Right atrium auricular region (tissue), 2 donors: ENCODE data around the gene SSTR5. TPM values are rescaled to one million over a fixed set of nuclear protein-coding genes. Genes with fewer than 3 reads are reported as not detected.
"Not testable (repeated sequence)": the region's sequence is repeated elsewhere in the genome, so short reads cannot be mapped to it uniquely, and the experiment has no call there.

Source experiments
- DNase-seq: peaks from one replicate; pipeline ENCODE4 v3.0.0-alpha.2; 2019; ENCODE audit warnings: low spot score
- H3K27ac ChIP-seq, 2 donors: fragments of 200-600 bp; sonication (generic); 1 replicate in 1 of 2; 2 replicates in 1 of 2; pipeline ENCODE4 v1.5.1; 2016 to 2019
- H3K27me3 ChIP-seq, 2 donors: fragments of 200-600 bp; sonication (generic); one replicate each; pipeline versions ENCODE4 v1.5.1 to v1.6.0; 2017 to 2019
- H3K36me3 ChIP-seq: fragments of 200-600 bp; sonication (generic); one replicate; pipeline ENCODE4 v1.5.1; 2016
- H3K4me1 ChIP-seq, 2 donors: fragments of 200-600 bp; sonication (generic); one replicate each; pipeline versions ENCODE4 v1.5.1 to v1.6.0; 2017 to 2019
- H3K4me3 ChIP-seq, 2 donors: fragments of 200-600 bp; sonication (generic); 1 replicate in 1 of 2; 2 replicates in 1 of 2; pipeline ENCODE4 v1.5.1; 2017 to 2019; ENCODE audit warnings: mild to moderate bottlenecking in 1 of 2, moderate library complexity in 1 of 2
- H3K9me3 ChIP-seq, 2 donors: fragments of 200-600 bp; sonication (generic); one replicate each; pipeline ENCODE4 v1.5.1; 2019
- total RNA-seq, 2 donors: library from RNA; depleted of rRNA; stranded (reverse); fragments of >200 nt; gene quantifications; one replicate each; pipeline ENCODE4 v1.1.0, GENCODE V29; 2016
- TF ChIP-seq, protein P1 (sequence below), 2 donors: fragments of 200-600 bp; sonication (generic); IDR thresholded peaks; one replicate each; pipeline ENCODE4 v1.5.1; 2019; ENCODE audit warnings: antibody characterized with exemption in 2 of 2

Gene SSTR5
- total RNA-seq, 2 donors from 2014 or later: 2.7 to 14.1 TPM

DNA sequence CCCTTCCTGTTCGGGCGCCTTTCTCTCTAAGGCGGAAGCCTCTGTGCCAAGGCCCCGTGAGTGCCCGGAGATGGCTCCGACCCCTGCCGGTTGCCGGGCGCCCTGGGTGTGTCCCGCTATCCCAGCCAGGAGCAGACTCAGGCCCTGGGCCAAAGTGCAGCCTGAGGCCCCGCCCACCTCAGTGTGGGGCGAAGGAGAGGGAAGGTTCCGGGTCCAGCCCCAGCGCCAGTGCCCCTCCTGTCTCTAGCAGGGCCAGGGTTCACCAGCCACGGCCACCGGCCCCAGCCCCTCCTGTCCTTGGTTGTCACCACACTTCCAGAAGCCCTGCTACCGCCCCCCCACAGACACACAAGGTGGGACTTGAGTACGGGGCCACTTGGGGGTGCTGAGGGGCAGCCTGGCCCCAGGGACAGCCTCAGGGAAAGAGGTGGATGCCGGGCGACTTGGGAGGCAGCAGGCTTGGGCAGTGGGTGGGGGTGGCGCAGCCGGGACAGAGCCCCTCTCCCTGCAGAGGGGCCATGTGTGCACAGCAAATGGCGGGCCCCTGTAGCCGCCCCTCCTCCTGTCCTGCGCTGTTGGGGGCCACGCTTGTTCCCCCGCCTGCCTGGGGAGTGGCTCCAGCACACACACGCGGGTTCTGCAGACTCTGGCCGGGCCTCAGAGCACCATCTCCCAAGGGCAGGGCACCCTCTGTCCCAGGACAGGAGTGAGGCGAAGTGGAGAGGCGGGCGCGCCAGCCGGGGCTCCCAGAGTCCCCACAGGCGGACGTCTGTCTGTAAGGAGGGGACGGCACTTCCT, 17.5 kb downstream of the SSTR5 start:
- Histone ChIP-seq H3K4me3 (peak overlapping the region in 1 of 2 donors; percentile 35), H3K27ac (peak overlapping the region; percentile 71 to 75), H3K36me3 (no peaks in the 10 kb centered on the region), H3K4me1 (peaks cover 0 to 26% of the 10 kb centered on the region in 2 donors), H3K9me3 (peaks cover 0 to 9% of the 10 kb centered on the region in 2 donors), H3K27me3 (peaks cover 0 to 3% of the 10 kb centered on the region in 2 donors)
- DNase-seq: no peak
- TF ChIP-seq, protein P1, sequence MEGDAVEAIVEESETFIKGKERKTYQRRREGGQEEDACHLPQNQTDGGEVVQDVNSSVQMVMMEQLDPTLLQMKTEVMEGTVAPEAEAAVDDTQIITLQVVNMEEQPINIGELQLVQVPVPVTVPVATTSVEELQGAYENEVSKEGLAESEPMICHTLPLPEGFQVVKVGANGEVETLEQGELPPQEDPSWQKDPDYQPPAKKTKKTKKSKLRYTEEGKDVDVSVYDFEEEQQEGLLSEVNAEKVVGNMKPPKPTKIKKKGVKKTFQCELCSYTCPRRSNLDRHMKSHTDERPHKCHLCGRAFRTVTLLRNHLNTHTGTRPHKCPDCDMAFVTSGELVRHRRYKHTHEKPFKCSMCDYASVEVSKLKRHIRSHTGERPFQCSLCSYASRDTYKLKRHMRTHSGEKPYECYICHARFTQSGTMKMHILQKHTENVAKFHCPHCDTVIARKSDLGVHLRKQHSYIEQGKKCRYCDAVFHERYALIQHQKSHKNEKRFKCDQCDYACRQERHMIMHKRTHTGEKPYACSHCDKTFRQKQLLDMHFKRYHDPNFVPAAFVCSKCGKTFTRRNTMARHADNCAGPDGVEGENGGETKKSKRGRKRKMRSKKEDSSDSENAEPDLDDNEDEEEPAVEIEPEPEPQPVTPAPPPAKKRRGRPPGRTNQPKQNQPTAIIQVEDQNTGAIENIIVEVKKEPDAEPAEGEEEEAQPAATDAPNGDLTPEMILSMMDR (IDR thresholded peaks at IDR 0.05): peak in 1 of 2 donors; percentile 13

DNA sequence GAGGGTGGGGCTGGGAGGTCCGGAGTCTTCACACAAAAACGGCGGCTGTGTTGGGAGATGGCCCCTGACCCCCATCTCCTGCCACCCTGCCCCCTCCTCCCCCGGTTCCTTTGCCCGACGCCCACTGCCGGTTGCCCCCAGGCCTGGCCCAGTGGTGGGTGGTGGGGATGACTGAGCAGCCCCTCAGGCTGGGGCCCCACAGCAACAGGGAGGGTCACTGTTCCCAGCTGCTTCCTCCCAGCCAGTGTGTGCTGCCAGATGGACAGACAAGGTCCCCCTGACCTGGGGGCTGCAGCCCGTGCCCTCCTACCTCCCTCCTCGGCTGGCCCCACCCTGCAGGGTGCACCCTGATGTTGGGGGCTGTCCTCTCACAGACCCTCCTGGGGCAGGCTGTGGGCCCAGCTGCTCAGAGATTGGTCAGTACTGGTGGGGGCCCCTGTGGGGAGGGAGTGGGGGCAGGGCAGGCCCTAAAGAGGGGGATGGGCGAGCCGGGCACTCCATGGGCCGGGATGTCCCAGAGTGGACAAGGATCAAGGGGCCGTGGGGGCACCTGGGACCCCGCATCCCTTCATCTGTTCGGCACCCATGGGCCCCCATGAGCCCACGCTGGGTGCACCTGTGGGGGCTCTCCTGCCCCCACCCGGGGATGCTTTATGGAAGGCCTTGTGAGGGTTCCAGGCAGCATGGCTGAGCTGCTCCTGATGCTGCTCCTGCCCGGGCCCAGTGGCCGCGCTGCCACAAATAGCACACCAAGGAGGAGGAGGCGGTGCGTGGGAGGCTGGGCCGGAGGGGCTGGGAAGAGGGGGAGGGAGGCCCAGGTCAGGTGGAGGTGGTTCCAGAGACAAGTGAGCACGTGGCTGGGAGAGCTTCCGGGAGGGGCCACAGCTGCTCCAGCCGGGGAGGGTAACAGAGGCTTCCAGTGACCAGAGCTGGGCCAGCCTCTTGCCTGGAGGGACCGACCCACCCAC, 18.4 kb downstream of the SSTR5 start:
- Histone ChIP-seq H3K9me3 (peaks cover 0 to under 1% of the 10 kb centered on the region in 2 donors), H3K27me3 (peaks cover 0 to 3% of the 10 kb centered on the region in 2 donors), H3K4me1 (peaks cover 0 to 28% of the 10 kb centered on the region in 2 donors), H3K36me3 (no peaks in the 10 kb centered on the region), H3K27ac (peak overlapping the region; percentile 71 to 75), H3K4me3 (no peak overlapping the region)
- TF ChIP-seq, protein P1 (IDR thresholded peaks at IDR 0.05): no peak
- no peak for DNase-seq

DNA sequence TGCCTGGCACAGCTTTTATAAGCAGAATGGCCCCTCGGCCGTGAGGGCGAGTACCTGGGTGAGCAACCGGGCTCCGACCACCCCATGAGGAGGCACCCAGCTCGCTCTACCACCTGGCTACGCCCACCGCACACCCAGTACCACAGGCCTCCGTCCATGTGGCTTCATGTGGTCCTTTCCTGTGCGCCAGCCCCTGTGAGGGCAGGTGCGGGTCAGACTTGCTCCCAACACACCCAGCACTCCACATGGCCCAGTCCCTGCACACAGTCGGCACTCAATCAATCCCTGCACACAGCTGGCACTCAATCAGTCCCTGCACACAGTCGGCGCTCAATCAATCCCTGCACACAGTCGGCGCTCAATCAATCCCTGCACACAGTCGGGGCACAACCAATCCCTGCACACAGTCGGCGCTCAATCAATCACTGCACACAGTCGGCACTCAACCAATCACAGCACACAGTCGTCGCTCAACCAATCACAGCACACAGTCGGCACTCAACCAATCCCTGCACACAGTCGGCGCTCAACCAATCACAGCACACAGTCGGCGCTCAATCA, 19.5 kb downstream of the SSTR5 start:
- Histone ChIP-seq H3K9me3 (no peaks in the 10 kb centered on the region), H3K4me1 (peaks cover 0 to 39% of the 10 kb centered on the region in 2 donors), H3K27me3 (peaks cover 0 to 3% of the 10 kb centered on the region in 2 donors), H3K36me3 (no peaks in the 10 kb centered on the region), H3K27ac (peak overlapping the region in 1 of 2 donors; percentile 75), H3K4me3 (no peak overlapping the region)
- no peak for DNase-seq
- TF ChIP-seq, protein P1 (IDR thresholded peaks at IDR 0.05): no peak

DNA sequence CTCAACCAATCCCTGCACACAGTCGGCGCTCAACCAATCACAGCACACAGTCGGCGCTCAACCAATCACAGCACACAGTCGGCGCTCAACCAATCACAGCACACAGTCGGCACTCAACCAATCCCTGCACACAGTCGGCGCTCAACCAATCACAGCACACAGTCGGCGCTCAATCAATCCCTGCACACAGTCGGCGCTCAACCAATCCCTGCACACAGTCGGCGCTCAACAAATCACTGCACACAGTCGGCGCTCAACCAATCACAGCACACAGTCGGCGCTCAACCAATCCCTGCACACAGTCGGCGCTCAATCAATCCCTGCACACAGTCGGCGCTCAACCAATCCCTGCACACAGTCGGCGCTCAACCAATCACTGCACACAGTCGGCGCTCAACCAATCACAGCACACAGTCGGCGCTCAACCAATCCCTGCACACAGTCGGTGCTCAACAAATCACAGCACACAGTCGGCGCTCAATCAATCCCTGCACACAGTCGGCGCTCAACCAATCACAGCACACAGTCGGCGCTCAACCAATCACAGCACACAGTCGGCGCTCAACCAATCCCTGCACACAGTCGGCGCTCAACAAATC, 20.2 kb downstream of the SSTR5 start:
- H3K4me1 ChIP-seq: peaks cover 0 to 46% of the 10 kb centered on the region in 2 donors
- not testable (repeated sequence) for H3K27me3 ChIP-seq, H3K9me3 ChIP-seq

DNA sequence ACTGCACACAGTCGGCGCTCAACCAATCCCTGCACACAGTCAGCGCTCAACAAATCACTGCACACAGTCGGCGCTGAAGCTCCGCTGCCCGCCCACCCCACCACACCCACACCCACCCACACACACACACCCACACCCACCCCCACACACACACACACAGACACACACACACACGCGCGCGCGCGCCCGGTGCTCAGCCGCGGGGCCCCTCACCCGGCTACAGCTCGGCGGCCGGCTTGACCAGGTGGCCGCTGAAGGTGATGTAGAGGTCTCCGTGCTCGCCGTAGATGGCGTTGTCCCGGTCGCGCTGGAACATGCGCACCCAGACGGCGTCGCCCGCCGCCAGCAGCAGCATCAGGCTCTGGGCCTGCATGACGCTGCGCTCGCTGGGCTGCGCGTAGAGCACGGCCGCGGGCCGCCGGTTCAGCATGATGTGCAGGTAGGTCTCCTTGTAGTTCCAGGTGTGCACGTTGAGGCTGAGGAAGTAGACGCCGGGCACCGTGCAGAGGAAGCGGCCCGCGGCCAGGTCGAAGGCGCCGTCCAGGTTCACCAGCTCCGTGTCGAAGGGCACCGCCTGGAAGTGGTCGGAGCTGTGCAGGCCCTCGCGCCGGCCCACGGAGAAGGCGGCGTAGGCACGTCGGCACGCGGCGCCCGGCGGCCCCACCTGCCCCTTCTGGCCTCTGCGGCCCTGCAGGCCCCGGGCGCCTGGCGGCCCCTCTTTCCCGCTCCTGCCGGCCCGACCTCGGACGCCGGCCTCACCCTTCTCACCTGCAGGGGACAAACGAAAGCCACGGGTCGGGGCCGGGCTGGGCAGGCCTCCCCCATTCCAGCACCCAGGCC, 21.0 kb downstream of the SSTR5 start:
- Histone ChIP-seq H3K27me3 (peaks cover 0 to 3% of the 10 kb centered on the region in 2 donors), H3K4me1 (peaks cover 0 to 52% of the 10 kb centered on the region in 2 donors), H3K27ac (no peak overlapping the region)

More for the DNA sequence above, 20.2 kb downstream of the SSTR5 start:
- H3K36me3 ChIP-seq, DNase-seq, H3K27ac ChIP-seq, H3K4me3 ChIP-seq: not testable (repeated sequence)

More for the DNA sequence above, 21.0 kb downstream of the SSTR5 start:
- H3K4me3 ChIP-seq: no peak overlapping the region
- no peaks in the 10 kb centered on the region for H3K9me3 ChIP-seq
- TF ChIP-seq, protein P1 (IDR thresholded peaks at IDR 0.05): no peak
- no peak for DNase-seq
- H3K36me3 ChIP-seq: no peaks in the 10 kb centered on the region
